ENCODE data around the gene KLF2. TPM values are rescaled to one million over a fixed set of nuclear protein-coding genes. Genes with fewer than 3 reads are reported as not detected.
A peak's percentile ranks its signal among the peaks of the same experiment; 100 is the strongest.

Gene KLF2
- total RNA-seq, 2 donors from 2014 or later = 12.9 to 18.7 TPM

- H3K36me3 ChIP-seq = no peaks in the 10 kb centered on the region
- no peaks in the 10 kb centered on the region for H3K9me3 ChIP-seq
- no peaks in the 10 kb centered on the region for H3K27me3 ChIP-seq
- peaks cover 3% of the 10 kb centered on the region for H3K4me1 ChIP-seq
- DNase-seq = peak; percentile 74
- intact Hi-C loops (cut with DNase I) = no loop called here
- peak overlapping the region; percentile 66 for H3K27ac ChIP-seq
- H3K9ac ChIP-seq (ENCODE audit: low read depth in 2 of 2, low read length in 2 of 2) = peak overlapping the region; percentile 40 to 53
- peak overlapping the region; percentile 82 for H3K4me3 ChIP-seq
- no peak for TF ChIP-seq CTCF (IDR thresholded peaks at IDR 0.05)
Measured at GRCh38 chr19:16327911-16328823, 3.5 kb downstream of the KLF2 start.

DNA sequence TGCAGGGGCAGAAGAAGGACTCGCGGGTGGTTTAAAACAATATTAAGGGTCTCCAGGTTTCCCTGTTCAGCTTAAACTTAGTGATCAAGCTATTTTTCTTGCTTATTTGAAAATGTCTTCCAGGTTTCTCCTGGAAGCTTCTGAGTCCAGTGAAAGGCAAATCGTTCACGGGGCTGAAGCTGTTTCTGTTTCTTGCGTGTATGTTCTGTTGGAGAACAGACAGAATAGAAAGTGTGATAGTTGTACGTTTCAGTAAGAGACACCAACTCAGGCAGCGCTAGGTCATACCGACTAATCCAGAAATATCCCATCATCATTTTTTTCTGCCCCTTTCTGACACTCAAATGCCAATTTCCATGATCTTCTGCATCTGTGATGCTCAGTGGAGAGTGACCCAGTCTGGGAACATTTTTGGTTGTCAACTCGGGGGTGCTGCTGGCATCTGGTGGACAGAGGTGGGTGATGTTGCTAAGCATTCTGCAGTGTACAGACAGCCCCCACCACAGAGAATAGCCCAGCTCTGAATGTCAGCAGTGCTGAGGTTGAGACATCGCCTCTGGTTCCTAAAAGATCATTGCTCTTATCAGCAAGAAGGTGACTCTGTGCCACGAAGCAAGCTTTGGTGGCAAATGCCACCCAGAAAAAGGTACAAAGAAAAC lies 4.3 kb downstream of the KLF2 start:
- intact Hi-C loops (cut with DNase I) = no loop called here
- H3K9me3 ChIP-seq = no peaks in the 10 kb centered on the region
- DNase-seq = no peak
- peaks cover 2% of the 10 kb centered on the region for H3K4me1 ChIP-seq
- peak overlapping the region; percentile 40 to 41 for H3K9ac ChIP-seq (ENCODE audit: low read depth in 2 of 2, low read length in 2 of 2)
- H3K4me3 ChIP-seq = no peak overlapping the region
- peak overlapping the region; percentile 66 for H3K27ac ChIP-seq
- no peaks in the 10 kb centered on the region for H3K36me3 ChIP-seq
- no peak for TF ChIP-seq CTCF (IDR thresholded peaks at IDR 0.05)
- no peaks in the 10 kb centered on the region for H3K27me3 ChIP-seq

DNA sequence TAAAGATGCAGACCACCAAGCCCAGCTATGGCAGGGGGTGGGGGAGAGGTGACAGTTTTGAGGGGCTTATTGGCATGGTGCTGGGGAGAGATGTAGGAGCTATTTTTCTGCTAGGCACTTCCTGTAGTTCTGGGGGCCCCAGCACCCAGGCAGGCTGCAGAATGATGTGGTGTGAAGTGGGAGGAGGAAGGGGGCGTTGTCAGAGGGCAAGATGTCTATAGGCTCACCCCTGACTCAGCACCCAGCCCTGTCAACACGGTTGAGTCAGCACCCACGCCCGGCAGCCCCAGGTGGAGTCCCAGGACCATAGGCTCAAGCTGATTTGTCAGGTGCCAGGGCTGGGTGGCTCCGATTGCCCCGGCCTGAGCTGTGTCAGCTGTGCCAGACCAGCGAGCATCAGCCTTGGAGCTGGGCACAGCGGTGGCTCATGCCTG lies 5.8 kb downstream of the KLF2 start:
- peak; percentile 69 for DNase-seq
- TF ChIP-seq CTCF (IDR thresholded peaks at IDR 0.05) = no peak
- H3K27me3 ChIP-seq = no peaks in the 10 kb centered on the region
- no peaks in the 10 kb centered on the region for H3K36me3 ChIP-seq
- intact Hi-C loops (cut with DNase I) = no loop called here
- H3K9me3 ChIP-seq = no peaks in the 10 kb centered on the region
- H3K4me3 ChIP-seq = no peak overlapping the region
- no peak overlapping the region for H3K27ac ChIP-seq
- H3K9ac ChIP-seq (ENCODE audit: low read depth in 2 of 2, low read length in 2 of 2) = no peak overlapping the region
- H3K4me1 ChIP-seq = no peaks in the 10 kb centered on the region

- H3K27ac ChIP-seq = no peak overlapping the region
- no peak overlapping the region for H3K4me3 ChIP-seq
Measured at GRCh38 chr19:16330806-16331690, 6.4 kb downstream of the KLF2 start.

More at GRCh38 chr19:16330806-16331690, 6.4 kb downstream of the KLF2 start:
- H3K4me1 ChIP-seq = no peaks in the 10 kb centered on the region
- H3K36me3 ChIP-seq = no peaks in the 10 kb centered on the region
- TF ChIP-seq CTCF (IDR thresholded peaks at IDR 0.05) = no peak
- intact Hi-C loops (cut with DNase I) = no loop called here
- H3K9me3 ChIP-seq = no peaks in the 10 kb centered on the region
- DNase-seq = no peak
- H3K27me3 ChIP-seq = no peaks in the 10 kb centered on the region
- H3K9ac ChIP-seq (ENCODE audit: low read depth in 2 of 2, low read length in 2 of 2) = no peak overlapping the region
